DMS 273 (cell line): ENCODE results near the gene MUC12.
"Not testable (repeated sequence)": the region's sequence is repeated elsewhere in the genome, so short reads cannot be mapped to it uniquely, and the experiment has no call there.

Source experiments
- DNase-seq: peaks from one replicate; lab custom pipeline; 2025; ENCODE audit not compliant: unreplicated experiment; lab: John Stamatoyannopoulos, UW

The MUC12 gene

DNA sequence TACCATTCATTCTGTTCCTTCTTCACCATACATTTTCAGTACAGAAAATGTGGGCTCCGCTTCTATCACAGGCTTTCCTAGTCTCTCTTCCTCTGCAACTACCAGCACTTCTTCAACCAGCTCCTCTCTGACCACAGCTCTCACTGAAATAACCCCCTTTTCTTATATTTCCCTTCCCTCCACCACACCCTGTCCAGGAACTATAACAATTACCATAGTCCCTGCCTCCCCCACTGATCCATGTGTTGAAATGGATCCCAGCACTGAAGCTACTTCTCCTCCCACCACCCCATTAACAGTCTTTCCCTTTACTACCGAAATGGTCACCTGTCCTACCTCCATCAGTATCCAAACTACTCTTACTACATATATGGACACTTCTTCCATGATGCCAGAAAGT lies 9.5 kb upstream of the MUC12 start:
- DNase-seq, result no peak

- DNase-seq, result no peak
These were observed 6.8 kb upstream of the MUC12 start for GRCh38 chr7:100962537-100962936.

GRCh38 chr7:100963386-100963785 lies 6.0 kb upstream of the MUC12 start:
- DNase-seq, result no peak

DNA sequence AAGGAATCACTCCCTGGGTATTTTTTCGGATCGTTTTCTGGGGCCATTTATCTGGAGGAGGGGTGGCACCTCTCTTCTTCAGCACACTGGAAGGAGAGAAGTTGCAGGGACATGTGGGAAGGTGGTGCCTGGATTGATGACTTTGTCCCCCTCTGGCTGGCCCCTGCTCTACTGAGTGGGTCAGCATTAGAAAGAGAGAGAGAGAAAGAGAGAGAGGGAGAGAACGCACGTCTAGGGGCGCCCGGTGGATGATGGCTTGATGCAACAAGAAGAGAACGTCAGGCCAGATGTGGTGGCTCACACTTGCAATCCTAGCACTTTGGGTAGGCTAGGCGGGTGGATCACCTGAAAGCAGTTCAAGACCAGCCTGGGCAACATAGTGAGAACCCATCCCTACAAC lies 5.5 kb upstream of the MUC12 start:
- DNase-seq, result no peak

DNA sequence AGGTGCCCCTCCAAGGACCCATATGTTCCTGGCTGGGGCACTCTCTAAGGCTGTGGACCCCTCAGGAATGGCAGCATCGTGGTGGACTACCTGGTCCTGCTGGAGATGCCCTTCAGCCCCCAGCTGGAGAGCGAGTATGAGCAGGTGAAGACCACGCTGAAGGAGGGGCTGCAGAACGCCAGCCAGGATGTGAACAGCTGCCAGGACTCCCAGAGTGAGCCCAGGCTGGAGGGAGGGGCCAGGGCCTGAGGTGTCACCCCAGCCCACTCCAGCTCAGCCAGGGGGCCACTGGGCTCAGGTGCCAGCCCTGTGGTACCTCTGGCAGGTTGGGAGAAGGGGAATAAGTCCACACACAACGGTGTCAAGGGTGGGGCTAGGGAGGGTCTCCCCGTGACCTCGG lies 4.7 kb upstream of the MUC12 start:
- DNase-seq, result no peak

GRCh38 chr7:100965045-100965722 lies 4.2 kb upstream of the MUC12 start:
- no peak for DNase-seq

DNA sequence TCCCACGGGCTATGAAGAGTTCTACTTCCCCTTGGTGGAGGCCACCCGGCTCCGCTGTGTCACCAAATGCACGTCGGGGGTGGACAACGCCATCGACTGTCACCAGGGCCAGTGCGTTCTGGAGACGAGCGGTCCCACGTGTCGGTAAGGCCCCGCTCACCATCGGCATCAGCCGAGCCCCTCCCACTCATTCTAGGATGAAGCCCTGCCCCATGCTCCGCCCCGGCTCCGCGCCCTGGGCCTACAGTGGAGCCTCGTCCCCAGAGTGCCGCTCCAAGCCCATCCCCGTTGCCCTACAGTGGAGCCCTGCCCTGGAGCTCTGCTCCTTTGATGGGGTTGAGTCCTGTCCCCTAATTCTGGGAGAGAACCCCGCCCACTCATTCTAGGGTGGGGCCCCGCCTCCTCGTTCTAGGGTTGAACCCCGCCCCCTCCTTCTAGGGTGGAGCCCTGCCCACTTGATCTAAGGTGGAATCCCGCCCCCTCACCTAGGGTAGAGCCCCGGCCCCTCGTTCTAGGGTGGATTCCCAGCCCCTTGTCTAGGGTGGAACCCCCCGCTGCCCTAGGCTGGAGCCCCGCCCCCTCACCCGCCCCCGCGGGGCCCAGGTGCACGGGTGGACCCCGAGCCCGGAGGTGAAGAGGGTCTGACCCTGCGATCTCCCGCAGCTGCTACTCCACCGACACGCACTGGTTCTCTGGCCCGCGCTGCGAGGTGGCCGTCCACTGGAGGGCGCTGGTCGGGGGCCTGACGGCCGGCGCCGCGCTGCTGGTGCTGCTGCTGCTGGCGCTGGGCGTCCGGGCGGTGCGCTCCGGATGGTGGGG lies 3.4 kb upstream of the MUC12 start:
- no peak for DNase-seq

GRCh38 chr7:100966542-100967291 lies 2.6 kb upstream of the MUC12 start:
- DNase-seq, result no peak

GRCh38 chr7:100967292-100967863 lies 2.0 kb upstream of the MUC12 start:
- no peak for DNase-seq

DNA sequence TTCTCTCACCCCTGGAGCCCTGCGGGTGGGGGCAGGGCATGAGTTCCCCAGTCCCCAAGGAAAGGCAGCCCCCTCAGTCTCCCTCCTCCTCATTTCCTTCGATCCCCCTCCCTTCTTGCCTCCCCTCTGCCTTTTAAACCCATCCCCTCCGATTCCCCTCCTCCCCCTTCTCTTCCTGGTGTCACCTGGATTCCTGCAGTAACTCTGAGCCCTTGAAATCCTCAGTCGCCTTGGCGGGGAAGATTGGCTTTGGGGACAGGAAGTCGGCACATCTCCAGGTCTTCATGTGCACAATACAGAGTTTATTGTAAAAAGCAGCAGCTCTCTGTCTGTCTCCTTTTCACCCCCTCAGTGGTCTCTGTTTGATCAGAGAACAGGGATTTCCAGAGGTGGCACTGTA lies 1.3 kb upstream of the MUC12 start:
- no peak for DNase-seq

GRCh38 chr7:100968650-100969049 lies 715 bp upstream of the MUC12 start:
- DNase-seq, result peak; percentile 55

DNA sequence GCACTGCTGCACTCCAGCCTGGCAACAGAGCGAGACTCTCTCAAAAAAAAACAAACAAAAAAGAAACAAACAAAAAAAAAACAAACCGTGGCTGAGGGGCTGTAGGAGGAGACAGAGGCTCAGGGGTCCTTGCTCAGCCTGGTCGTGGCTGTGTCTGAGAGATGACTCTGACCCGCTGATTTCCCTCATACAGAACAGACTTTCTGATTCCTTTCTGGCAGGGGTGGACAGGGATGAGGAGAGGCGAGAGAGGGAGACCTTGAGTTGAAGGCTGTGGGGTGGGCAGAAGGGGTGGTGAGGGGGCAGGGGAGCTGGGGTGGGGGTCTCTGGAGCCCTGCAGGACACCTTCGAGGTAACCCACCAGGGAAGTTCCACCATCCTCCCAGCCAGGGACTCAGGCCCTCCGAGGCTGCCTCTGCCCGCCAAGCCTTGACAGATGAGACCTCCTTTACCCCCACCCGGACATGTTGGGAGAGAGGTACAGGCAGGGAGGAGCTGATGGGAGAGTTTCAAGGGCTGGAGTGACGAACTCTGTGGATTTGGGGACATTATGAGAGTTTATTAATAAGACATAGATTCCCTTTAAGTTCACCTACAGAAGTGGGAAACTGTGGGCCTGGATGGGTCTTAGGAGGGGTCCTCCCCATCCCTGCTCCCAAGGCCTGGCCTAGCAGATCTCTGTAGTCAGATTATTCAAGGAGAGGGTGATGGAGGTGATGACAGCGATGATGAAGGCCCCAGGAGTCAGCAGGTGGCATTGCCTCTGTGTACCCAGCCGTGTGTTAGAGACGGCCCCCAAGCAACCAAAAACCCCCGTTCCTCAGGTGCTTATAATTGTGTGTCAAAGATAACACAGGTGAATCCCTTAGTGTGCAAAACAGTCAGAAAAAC lies 2.0 kb downstream of the MUC12 start:
- no peak for DNase-seq

DNA sequence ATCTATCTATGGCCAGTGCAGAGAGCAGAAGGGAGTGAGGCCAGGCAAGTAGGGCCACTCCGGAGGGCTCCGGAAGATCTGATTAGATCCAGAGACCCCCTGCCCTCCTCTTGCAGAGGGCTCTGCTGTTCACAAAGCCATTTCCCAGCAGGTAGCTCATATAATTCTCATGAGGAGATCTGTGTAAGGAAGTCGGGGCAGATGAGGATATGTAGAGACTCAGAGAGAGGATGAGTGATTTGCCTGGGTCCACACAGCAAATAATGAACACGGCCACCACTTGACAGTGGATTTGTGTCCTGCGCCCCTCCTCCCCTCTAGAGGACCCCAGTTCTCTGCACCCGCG lies 2.6 kb downstream of the MUC12 start:
- DNase-seq, result no peak

GRCh38 chr7:100974021-100974420 lies 4.7 kb downstream of the MUC12 start:
- DNase-seq, result no peak

DNA sequence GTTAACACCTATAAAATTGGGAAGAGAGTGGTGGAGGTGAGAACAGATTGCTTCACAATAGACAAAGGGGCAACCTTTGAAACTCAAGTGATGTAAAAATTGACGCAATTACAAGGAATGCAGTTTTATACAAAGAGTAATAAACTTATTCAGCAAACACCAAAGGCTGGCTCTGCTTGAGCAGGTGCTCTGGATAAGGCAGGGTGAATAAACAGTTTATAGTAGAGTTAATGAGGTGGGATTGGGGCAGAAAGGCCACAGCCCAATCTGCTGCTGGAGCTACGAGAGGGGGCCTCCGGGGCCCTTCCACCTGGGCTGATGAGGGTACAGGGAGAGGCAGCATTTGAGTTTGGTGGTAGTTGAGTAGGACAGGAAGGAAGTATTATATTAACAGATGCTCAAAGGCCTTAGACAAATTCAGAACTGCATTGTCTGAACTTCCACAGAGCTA lies 6.0 kb downstream of the MUC12 start:
- DNase-seq, result no peak

DNA sequence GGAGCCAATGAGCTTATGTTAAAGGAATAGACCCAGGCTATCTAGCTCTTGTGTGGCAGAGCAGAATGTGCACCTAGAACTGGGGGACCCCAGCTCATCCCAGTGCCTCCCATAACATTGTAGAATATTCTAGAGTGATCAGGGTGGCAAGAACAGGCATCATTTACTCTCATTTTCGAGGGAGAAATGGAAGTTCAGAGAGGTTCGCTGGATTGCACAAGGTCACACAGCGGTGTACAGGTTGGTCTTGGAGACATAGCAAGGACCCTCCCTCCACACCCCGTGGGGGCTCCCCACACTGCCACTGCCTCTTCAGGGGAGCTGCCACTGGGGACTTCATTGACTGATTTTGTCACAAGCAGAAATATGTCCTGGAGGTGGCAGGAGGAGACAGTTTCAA lies 8.9 kb downstream of the MUC12 start:
- no peak for DNase-seq

GRCh38 chr7:100983451-100984187 lies 14.3 kb downstream of the MUC12 start:
- DNase-seq, result no peak

DNA sequence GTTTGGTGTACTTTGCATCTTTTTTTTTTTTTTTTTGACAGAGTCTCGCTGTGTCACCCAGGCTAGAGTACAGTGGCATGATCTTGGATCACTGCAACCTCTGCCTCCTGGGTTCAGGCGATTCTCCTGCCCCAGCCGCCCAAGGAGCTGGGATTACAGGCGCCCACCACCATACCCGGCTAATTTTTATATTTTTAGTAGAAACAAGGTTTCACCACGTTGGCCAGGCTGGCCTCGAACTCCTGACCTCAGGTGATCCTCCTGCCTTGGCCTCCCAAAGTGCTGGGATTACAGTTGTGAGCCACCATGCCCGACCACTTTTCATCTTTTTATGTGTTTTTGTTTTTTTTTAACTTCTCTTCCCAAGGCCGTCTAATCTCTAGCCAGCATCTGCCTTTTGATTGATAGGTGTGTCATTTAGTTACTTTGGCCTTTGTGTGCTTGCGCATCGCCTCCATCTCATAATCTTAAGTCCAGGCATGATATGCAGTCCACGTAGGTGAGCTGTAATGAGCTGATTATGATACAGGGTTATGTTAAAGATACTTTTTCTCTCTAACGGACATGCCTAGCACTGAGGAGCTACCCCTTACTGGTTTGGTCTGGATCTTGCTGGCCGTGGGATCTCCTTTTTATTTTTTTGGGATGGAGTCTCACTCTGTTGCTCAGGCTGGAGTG lies 15.0 kb downstream of the MUC12 start:
- DNase-seq, result not testable (repeated sequence)

- DNase-seq, result not testable (repeated sequence)
These were observed 15.8 kb downstream of the MUC12 start for GRCh38 chr7:100985033-100985797.
